WTC11 (cell line): ENCODE results near the gene NCAM2.

Experiments used
- ATF1 ChIP-seq: sonication (generic); formaldehyde crosslinking; IDR thresholded peaks from 2 replicates; pipeline ENCODE4 v1.8.1; 2023; ENCODE audit warnings: mild to moderate bottlenecking, moderate library complexity, missing genetic modification reagents
- CREM ChIP-seq: sonication (generic); formaldehyde crosslinking; IDR thresholded peaks from 2 replicates; pipeline ENCODE4 v1.8.1; 2022; ENCODE audit warnings: mild to moderate bottlenecking, missing genetic modification reagents, moderate library complexity
- CTCF ChIP-seq: fragments of 200-600 bp; IDR thresholded peaks from 2 replicates; pipeline ENCODE4 v1.8.0; 2022; ENCODE audit warnings: antibody characterized with exemption
- FOXJ3 ChIP-seq: sonication (generic); formaldehyde crosslinking; IDR thresholded peaks from 2 replicates; pipeline ENCODE4 v1.9.0; 2021; ENCODE audit warnings: missing genetic modification reagents, mild to moderate bottlenecking, borderline replicate concordance
- FOXK1 ChIP-seq: sonication (generic); formaldehyde crosslinking; IDR thresholded peaks from 2 replicates; pipeline ENCODE4 v1.8.0; 2022; ENCODE audit warnings: mild to moderate bottlenecking, moderate library complexity, missing genetic modification reagents
- NFE2L1 ChIP-seq: sonication (generic); formaldehyde crosslinking; IDR thresholded peaks from 2 replicates; pipeline ENCODE4 v1.8.1; 2023; ENCODE audit warnings: missing genetic modification reagents
- NR1H2 ChIP-seq: sonication (generic); formaldehyde crosslinking; IDR thresholded peaks from 2 replicates; pipeline ENCODE4 v1.9.0; 2021; ENCODE audit warnings: mild to moderate bottlenecking, moderate library complexity, missing genetic modification reagents
- PREB ChIP-seq: sonication (generic); formaldehyde crosslinking; IDR thresholded peaks from 2 replicates; pipeline ENCODE4 v1.8.1; 2022; ENCODE audit warnings: mild to moderate bottlenecking, missing genetic modification reagents, moderate library complexity, borderline replicate concordance
- SMAD3 ChIP-seq: sonication (generic); formaldehyde crosslinking; IDR thresholded peaks from 2 replicates; pipeline ENCODE4 v1.8.0; 2022; ENCODE audit warnings: missing genetic modification reagents, mild to moderate bottlenecking, borderline replicate concordance
- TEAD1 ChIP-seq: sonication (generic); formaldehyde crosslinking; IDR thresholded peaks from 2 replicates; pipeline ENCODE4 v1.8.0; 2022; ENCODE audit warnings: mild to moderate bottlenecking, missing genetic modification reagents
- ZNF138 ChIP-seq: sonication (generic); formaldehyde crosslinking; conservative IDR thresholded peaks from 2 replicates; pipeline ENCODE4 v1.8.1; 2022; ENCODE audit warnings: mild to moderate bottlenecking, moderate library complexity, missing genetic modification reagents

- no peak for TF ChIP-seq CTCF
- no peak for TF ChIP-seq ATF1 (CRISPR knock-in tag)
- TF ChIP-seq TEAD1, result no peak
- no peak for TF ChIP-seq ZNF138 (CRISPR knock-in tag)
- no peak for TF ChIP-seq SMAD3 (CRISPR knock-in tag)
- no peak for TF ChIP-seq PREB
- TF ChIP-seq CREM, result no peak
- TF ChIP-seq NR1H2 (CRISPR knock-in tag), result no peak
- TF ChIP-seq NFE2L1, result no peak
- no peak for TF ChIP-seq FOXK1
- TF ChIP-seq FOXJ3 (CRISPR knock-in tag), result no peak
Observed at GRCh38 chr21:21046063-21046462, 47.9 kb downstream of the NCAM2 start.
